ENCODE results near the gene TMEM242.

Gene TMEM242

GRCh38 chr6:157263146-157263545 lies 60.2 kb downstream of the TMEM242 start:
- ChIA-PET POLR2A (ENCODE audit: low non-redundant PET) (no interaction called here), CTCF (no interaction called here)
- TF ChIP-seq CTCF (conservative IDR thresholded peaks at IDR 0.05; ENCODE audit: low read depth): no peak

GRCh38 chr6:157261606-157262005 lies 61.7 kb downstream of the TMEM242 start:
- ChIA-PET CTCF (interaction anchor here (0.5 kb wide), 1 partner anchor 1538 kb away, joined by 3 read pairs; no protein-coding TSS in a partner anchor), POLR2A (ENCODE audit: low non-redundant PET) (no interaction called here)
- DNase-seq (ENCODE audit: low spot score): no peak
- no peak for TF ChIP-seq CTCF (conservative IDR thresholded peaks at IDR 0.05; ENCODE audit: low read depth)
- no peak overlapping the region for H3K27ac ChIP-seq

More at GRCh38 chr6:157263146-157263545, 60.2 kb downstream of the TMEM242 start:
- no peak overlapping the region for H3K27ac ChIP-seq
- DNase-seq (ENCODE audit: low spot score): no peak

- DNase-seq (ENCODE audit: low spot score): peak; percentile 64
- H3K27ac ChIP-seq: no peak overlapping the region
- no peak for TF ChIP-seq CTCF (conservative IDR thresholded peaks at IDR 0.05; ENCODE audit: low read depth)
- ChIA-PET CTCF (interaction anchor here (0.5 to 1.1 kb wide), 3 partner anchors 14 to 1539 kb away, joined by 3 read pairs; no protein-coding TSS in a partner anchor), POLR2A (ENCODE audit: low non-redundant PET) (no interaction called here)
These were observed 62.4 kb downstream of the TMEM242 start for GRCh38 chr6:157260735-157261410.

- H3K27ac ChIP-seq: no peak overlapping the region
- ChIA-PET CTCF (no interaction called here), POLR2A (ENCODE audit: low non-redundant PET) (no interaction called here)
- DNase-seq (ENCODE audit: low spot score): no peak
- TF ChIP-seq CTCF (conservative IDR thresholded peaks at IDR 0.05; ENCODE audit: low read depth): no peak
These were observed 63.9 kb downstream of the TMEM242 start for GRCh38 chr6:157259443-157259842.

- no peak for DNase-seq (ENCODE audit: low spot score)
- ChIA-PET POLR2A (ENCODE audit: low non-redundant PET) (no interaction called here), CTCF (no interaction called here)
These were observed 64.4 kb downstream of the TMEM242 start for GRCh38 chr6:157258878-157259277.

GRCh38 chr6:157255079-157255478 lies 68.2 kb downstream of the TMEM242 start:
- TF ChIP-seq CTCF (conservative IDR thresholded peaks at IDR 0.05; ENCODE audit: low read depth): no peak
- ChIA-PET CTCF (no interaction called here), POLR2A (ENCODE audit: low non-redundant PET) (no interaction called here)
- no peak for DNase-seq (ENCODE audit: low spot score)
- no peak overlapping the region for H3K27ac ChIP-seq

More at GRCh38 chr6:157258878-157259277, 64.4 kb downstream of the TMEM242 start:
- no peak overlapping the region for H3K27ac ChIP-seq
- no peak for TF ChIP-seq CTCF (conservative IDR thresholded peaks at IDR 0.05; ENCODE audit: low read depth)
